ENCODE measurements around the gene HSPG2.
"Not testable (repeated sequence)": the region's sequence is repeated elsewhere in the genome, so short reads cannot be mapped to it uniquely, and the experiment has no call there.

Gene HSPG2

GRCh38 chr1:21781815-21782348 lies 155.2 kb downstream of the HSPG2 start:
- no peak for DNase-seq

- peak; percentile 40 for DNase-seq
These were observed 157.2 kb downstream of the HSPG2 start for GRCh38 chr1:21779613-21780521.

GRCh38 chr1:21778405-21778727 lies 158.7 kb downstream of the HSPG2 start:
- no peak for DNase-seq

GRCh38 chr1:21776925-21777324 lies 160.2 kb downstream of the HSPG2 start:
- DNase-seq, result not testable (repeated sequence)

- no peak for DNase-seq
These were observed 161.0 kb downstream of the HSPG2 start for GRCh38 chr1:21775985-21776562.

GRCh38 chr1:21775550-21775914 lies 161.6 kb downstream of the HSPG2 start:
- DNase-seq, result no peak

- DNase-seq, result no peak
These were observed 162.1 kb downstream of the HSPG2 start for GRCh38 chr1:21774835-21775549.

GRCh38 chr1:21773585-21773984 lies 163.5 kb downstream of the HSPG2 start:
- peak; percentile 52 for DNase-seq
